Measurements from ENCODE around the gene TMEM109.

GRCh38 chr11:60946601-60947264, 32.8 kb downstream of the TMEM109 start:
- TF ChIP-seq SNRNP70 (optimal IDR thresholded peaks at IDR 0.05; ENCODE audit: low read depth, low read length) (no peak), HDGF (IDR thresholded peaks at IDR 0.05) (no peak), ZHX1 (conservative IDR thresholded peaks at IDR 0.05; ENCODE audit: low read length) (no peak), GATAD2A (IDR thresholded peaks at IDR 0.05) (no peak), ZNF124 (CRISPR knock-in tag; IDR thresholded peaks at IDR 0.05) (no peak), SMC3 (conservative IDR thresholded peaks at IDR 0.05; ENCODE audit: insufficient read depth, low read depth, low read length) (no peak)

All from K562 (cell line).